Mesendoderm (in vitro differentiated cells): Measurements from ENCODE around the gene MDGA2.
A peak's percentile ranks its signal among the peaks of the same experiment; 100 is the strongest.
"Not testable (repeated sequence)": the region's sequence is repeated elsewhere in the genome, so short reads cannot be mapped to it uniquely, and the experiment has no call there.

Experiments
- DNase-seq: peaks from one replicate; pipeline ENCODE4 v3.0.0; 2013
- H2AK5ac ChIP-seq: 2 replicates; pipeline ENCODE4 v1.6.1; 2013; ENCODE audit warnings: low read length, inconsistent platforms
- H2BK120ac ChIP-seq: 2 replicates; pipeline ENCODE4 v1.6.1; 2013; ENCODE audit warnings: low read depth, mild to moderate bottlenecking, low read length, moderate library complexity, mixed read lengths
- H2BK15ac ChIP-seq: replicated peaks from 2 replicates; pipeline ENCODE4 v1.6.1; 2013; ENCODE audit warnings: low read depth, mild to moderate bottlenecking, moderate library complexity
- H2BK5ac ChIP-seq: 2 replicates; pipeline ENCODE4 v1.6.1; 2013; ENCODE audit warnings: low read length, inconsistent platforms
- H3K18ac ChIP-seq: 2 replicates; pipeline ENCODE4 v1.6.1; 2013; ENCODE audit warnings: mild to moderate bottlenecking, low read length, mixed read lengths
- H3K23ac ChIP-seq: one replicate; pipeline ENCODE4 v1.6.1; 2013; ENCODE audit warnings: low read length
- H3K27ac ChIP-seq: 2 replicates; pipeline ENCODE4 v1.5.1; 2013; ENCODE audit warnings: low read depth, mild to moderate bottlenecking, inconsistent platforms, low read length, moderate library complexity
- H3K27me3 ChIP-seq: 2 replicates; pipeline ENCODE4 v1.6.1; 2013; ENCODE audit warnings: low read length, control low read depth, mild to moderate bottlenecking, inconsistent platforms; ENCODE audit not compliant: insufficient read depth, poor library complexity
- H3K36me3 ChIP-seq: 2 replicates; pipeline ENCODE4 v1.6.1; 2013; ENCODE audit warnings: low read length, inconsistent platforms; ENCODE audit not compliant: control insufficient read depth, insufficient read depth
- H3K4ac ChIP-seq: one replicate; pipeline ENCODE4 v1.6.1; 2013; ENCODE audit warnings: low read depth, mild to moderate bottlenecking, low read length, moderate library complexity
- H3K4me1 ChIP-seq: 2 replicates; pipeline ENCODE4 v1.6.1; 2013; ENCODE audit warnings: low read depth, low read length, inconsistent platforms; ENCODE audit not compliant: control insufficient read depth
- H3K4me2 ChIP-seq: 2 replicates; pipeline ENCODE4 v1.6.1; 2013; ENCODE audit warnings: low read length
- H3K4me3 ChIP-seq: 2 replicates; pipeline ENCODE4 v1.5.1; 2013; ENCODE audit warnings: mild to moderate bottlenecking, low read length
- H3K56ac ChIP-seq: one replicate; pipeline ENCODE4 v1.6.1; 2013; ENCODE audit warnings: low read length
- H3K79me1 ChIP-seq: 2 replicates; pipeline ENCODE4 v1.6.1; 2013; ENCODE audit warnings: low read length, inconsistent platforms
- H3K79me2 ChIP-seq: 2 replicates; pipeline ENCODE4 v1.6.1; 2013; ENCODE audit warnings: mild to moderate bottlenecking, low read length; ENCODE audit not compliant: control insufficient read depth, insufficient read depth
- H3K9ac ChIP-seq: 2 replicates; pipeline ENCODE4 v1.6.1; 2013; ENCODE audit warnings: low read length, inconsistent platforms
- H4K5ac ChIP-seq: one replicate; pipeline ENCODE4 v1.6.1; 2013; ENCODE audit warnings: low read length
- H4K8ac ChIP-seq: one replicate; pipeline ENCODE4 v1.6.1; 2013; ENCODE audit warnings: low read depth, mild to moderate bottlenecking, control low read depth, low read length, moderate library complexity
- WGBS: extraction: QIAGEN DNeasy Blood & Tissue Kit; methylation state at CpG from one replicate; pipeline ENCODE4 v1.1.7; 2013; ENCODE audit warnings: low lambda C conversion rate, missing lambda C conversion rate; ENCODE audit not compliant: insufficient coverage; ENCODE audit errors: extremely low coverage; 5-methylcytosine and 5-hydroxymethylcytosine counted together

MDGA2 gene

GRCh38 chr14:47246367-47246766 is 429.0 kb downstream of the MDGA2 start:
- H3K4me3 ChIP-seq: no peak overlapping the region
- no peak overlapping the region for H2BK15ac ChIP-seq
- H2BK120ac ChIP-seq: no peak overlapping the region
- no peaks in the 10 kb centered on the region for H3K79me1 ChIP-seq
- no peak overlapping the region for H3K4me2 ChIP-seq
- no peak overlapping the region for H3K4ac ChIP-seq
- no peak overlapping the region for H3K9ac ChIP-seq
- H3K27me3 ChIP-seq: no peaks in the 10 kb centered on the region
- no CpG with 5 or more reads among the region's 1 CpG for WGBS
- H2BK5ac ChIP-seq: no peak overlapping the region
- no peak overlapping the region for H4K5ac ChIP-seq
- no peak overlapping the region for H4K8ac ChIP-seq
- no peak for DNase-seq
- H3K56ac ChIP-seq: no peak overlapping the region
- no peaks in the 10 kb centered on the region for H3K36me3 ChIP-seq
- H2AK5ac ChIP-seq: no peak overlapping the region
- H3K18ac ChIP-seq: no peak overlapping the region
- no peaks in the 10 kb centered on the region for H3K4me1 ChIP-seq
- no peaks in the 10 kb centered on the region for H3K79me2 ChIP-seq
- no peak overlapping the region for H3K23ac ChIP-seq
- H3K27ac ChIP-seq: no peak overlapping the region

- H3K27me3 ChIP-seq, H3K18ac ChIP-seq, H2AK5ac ChIP-seq, H3K9ac ChIP-seq, H3K27ac ChIP-seq, H3K79me1 ChIP-seq, H3K23ac ChIP-seq, H2BK5ac ChIP-seq, H3K56ac ChIP-seq, H4K5ac ChIP-seq, H4K8ac ChIP-seq, H2BK15ac ChIP-seq, H3K4me1 ChIP-seq, H2BK120ac ChIP-seq, H3K36me3 ChIP-seq, H3K4ac ChIP-seq, H3K4me2 ChIP-seq, H3K4me3 ChIP-seq, DNase-seq, H3K79me2 ChIP-seq: not testable (repeated sequence)
- no CpG with 5 or more reads among the region's 18 CpGs for WGBS
These were observed 432.8 kb downstream of the MDGA2 start for GRCh38 chr14:47242579-47242978.

DNA sequence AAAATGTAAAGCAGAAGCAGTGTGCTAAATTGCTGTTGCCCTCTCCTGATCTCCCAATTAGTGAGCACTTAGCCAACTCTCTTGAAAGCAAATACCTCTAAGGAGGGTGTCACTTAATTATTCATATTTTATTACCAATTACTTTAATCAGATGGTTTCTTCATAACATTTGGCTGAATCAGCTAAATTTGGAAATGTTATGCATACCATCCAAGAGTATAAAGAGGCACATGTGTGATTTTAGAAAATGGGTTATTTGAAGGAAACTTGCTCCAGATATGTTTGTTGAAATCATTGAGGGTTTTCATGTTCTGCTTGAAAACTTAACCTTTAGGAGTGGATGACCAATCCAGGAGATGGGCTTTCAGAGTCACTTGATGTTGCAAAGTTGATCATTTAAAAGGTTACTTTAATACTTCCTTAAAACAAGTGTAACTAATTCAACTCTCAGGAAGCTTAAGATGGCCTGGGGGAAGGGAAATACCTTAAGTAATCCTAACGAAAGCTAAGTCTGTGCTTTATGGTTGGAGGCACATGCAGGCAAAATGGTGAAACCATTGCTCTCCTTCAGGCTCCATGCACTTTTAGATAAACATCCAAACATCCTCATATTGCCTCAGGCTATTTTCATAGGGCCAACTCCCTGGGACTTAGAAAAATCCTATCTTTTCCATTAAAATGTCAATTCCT is 434.5 kb downstream of the MDGA2 start:
- no peak overlapping the region for H4K5ac ChIP-seq
- DNase-seq: peak; percentile 51
- no peak overlapping the region for H3K23ac ChIP-seq
- H3K18ac ChIP-seq: no peak overlapping the region
- no peak overlapping the region for H2BK15ac ChIP-seq
- no peak overlapping the region for H3K9ac ChIP-seq
- no peaks in the 10 kb centered on the region for H3K79me2 ChIP-seq
- H3K4me3 ChIP-seq: no peak overlapping the region
- H2AK5ac ChIP-seq: no peak overlapping the region
- H3K27me3 ChIP-seq: no peaks in the 10 kb centered on the region
- H2BK5ac ChIP-seq: no peak overlapping the region
- no peak overlapping the region for H3K4me2 ChIP-seq
- H3K79me1 ChIP-seq: no peaks in the 10 kb centered on the region
- no peaks in the 10 kb centered on the region for H3K36me3 ChIP-seq
- no peak overlapping the region for H3K4ac ChIP-seq
- no peak overlapping the region for H4K8ac ChIP-seq
- no peak overlapping the region for H2BK120ac ChIP-seq
- no peak overlapping the region for H3K27ac ChIP-seq
- no peak overlapping the region for H3K56ac ChIP-seq
- no CpG with 5 or more reads among the region's 1 CpG for WGBS
- no peaks in the 10 kb centered on the region for H3K4me1 ChIP-seq

DNA sequence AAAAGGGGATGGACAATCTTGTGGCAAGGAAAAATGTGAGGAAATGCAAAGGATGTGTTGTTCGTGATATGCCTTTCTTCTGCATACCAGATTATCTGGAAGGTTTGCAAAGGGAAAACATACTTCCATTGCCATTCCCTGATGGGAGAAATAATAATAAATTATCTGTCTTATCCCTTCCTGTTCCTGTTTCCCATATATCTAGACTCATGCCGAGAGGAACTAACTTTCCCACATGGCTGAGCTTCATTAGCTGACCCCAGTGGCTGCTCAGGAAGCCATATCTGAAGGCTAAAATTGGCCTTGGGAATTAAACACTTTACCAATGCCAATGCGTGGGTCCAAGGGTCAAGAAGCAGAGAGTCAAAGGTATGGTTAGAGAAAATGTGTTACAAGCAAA is 439.8 kb downstream of the MDGA2 start:
- H3K4ac ChIP-seq: no peak overlapping the region
- H2BK15ac ChIP-seq: no peak overlapping the region
- no peak overlapping the region for H2AK5ac ChIP-seq
- no peak overlapping the region for H3K18ac ChIP-seq
- no peaks in the 10 kb centered on the region for H3K79me1 ChIP-seq
- no peak overlapping the region for H3K9ac ChIP-seq
- no peak overlapping the region for H3K4me2 ChIP-seq
- H4K8ac ChIP-seq: no peak overlapping the region
- H3K79me2 ChIP-seq: no peaks in the 10 kb centered on the region
- H2BK120ac ChIP-seq: no peak overlapping the region
- no peak overlapping the region for H3K4me3 ChIP-seq
- no peaks in the 10 kb centered on the region for H3K4me1 ChIP-seq
- no peak overlapping the region for H2BK5ac ChIP-seq
- no peak for DNase-seq
- H3K23ac ChIP-seq: no peak overlapping the region
- no peaks in the 10 kb centered on the region for H3K36me3 ChIP-seq
- no peak overlapping the region for H3K56ac ChIP-seq
- WGBS: no CpG with 5 or more reads among the region's 3 CpGs
- H3K27ac ChIP-seq: no peak overlapping the region
- H4K5ac ChIP-seq: no peak overlapping the region
- no peaks in the 10 kb centered on the region for H3K27me3 ChIP-seq

DNA sequence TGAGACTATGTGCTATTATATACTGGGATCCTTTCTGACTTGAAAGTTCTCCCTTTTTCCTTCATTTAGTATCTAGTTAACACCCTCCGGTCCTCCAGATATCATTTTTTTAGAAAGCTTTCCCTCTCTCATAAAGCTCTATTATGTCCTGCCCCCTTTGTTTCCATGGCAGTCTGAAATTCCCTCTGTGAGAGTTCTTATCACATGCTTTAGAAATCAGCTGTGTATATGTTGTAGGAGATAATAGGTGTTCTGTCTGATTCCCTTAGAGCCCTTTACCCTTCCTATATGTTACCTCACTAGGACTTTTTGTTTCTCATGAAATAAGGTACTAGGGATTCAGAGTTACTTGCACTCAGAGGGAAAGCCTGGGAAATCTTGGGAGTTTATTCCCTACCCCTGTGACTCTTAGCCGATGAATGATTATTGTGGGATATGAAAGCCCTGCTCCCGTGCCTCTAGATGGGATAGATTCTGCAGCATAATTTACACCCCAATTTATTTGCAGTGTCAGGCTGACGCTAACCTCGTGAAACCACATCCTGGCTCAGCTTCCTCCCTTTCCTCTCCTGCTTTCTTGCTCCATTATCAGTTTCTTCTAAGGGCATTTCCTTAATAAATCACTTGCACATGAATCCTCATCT is 448.4 kb downstream of the MDGA2 start:
- H3K4me3 ChIP-seq: no peak overlapping the region
- H3K4me2 ChIP-seq: no peak overlapping the region
- H3K27ac ChIP-seq: no peak overlapping the region
- H2BK120ac ChIP-seq: no peak overlapping the region
- no peak overlapping the region for H4K8ac ChIP-seq
- H3K4ac ChIP-seq: no peak overlapping the region
- no peak overlapping the region for H2AK5ac ChIP-seq
- no peak overlapping the region for H4K5ac ChIP-seq
- H3K79me2 ChIP-seq: no peaks in the 10 kb centered on the region
- no CpG with 5 or more reads among the region's 5 CpGs for WGBS
- no peaks in the 10 kb centered on the region for H3K27me3 ChIP-seq
- H3K36me3 ChIP-seq: no peaks in the 10 kb centered on the region
- no peak overlapping the region for H3K23ac ChIP-seq
- peak; percentile 28 for DNase-seq
- H3K4me1 ChIP-seq: no peaks in the 10 kb centered on the region
- no peak overlapping the region for H3K18ac ChIP-seq
- no peak overlapping the region for H3K9ac ChIP-seq
- no peak overlapping the region for H2BK15ac ChIP-seq
- no peak overlapping the region for H3K56ac ChIP-seq
- no peak overlapping the region for H2BK5ac ChIP-seq
- no peaks in the 10 kb centered on the region for H3K79me1 ChIP-seq

DNA sequence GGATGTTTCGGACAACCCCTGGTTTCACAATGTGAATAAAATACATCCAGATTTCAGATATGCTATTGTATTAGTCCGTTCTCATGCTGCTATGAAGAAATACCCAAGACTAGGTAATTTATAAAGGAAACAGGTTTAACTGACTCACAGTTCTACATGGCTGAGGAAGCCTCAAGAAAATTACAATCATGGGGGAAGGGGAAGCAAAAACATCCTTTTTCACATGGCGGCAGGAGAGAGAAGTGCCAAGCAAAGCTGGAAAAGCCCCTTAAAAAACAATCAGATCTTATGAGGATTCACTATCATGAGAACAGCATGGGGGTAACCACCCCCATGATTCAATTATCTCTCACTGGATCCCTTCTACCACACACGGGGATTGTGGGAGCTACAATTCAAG is 451.7 kb downstream of the MDGA2 start:
- Histone ChIP-seq H3K23ac (no peak overlapping the region), H2BK120ac (no peak overlapping the region), H3K79me2 (no peaks in the 10 kb centered on the region), H3K18ac (no peak overlapping the region), H2AK5ac (no peak overlapping the region), H2BK5ac (no peak overlapping the region), H3K56ac (no peak overlapping the region), H3K4me3 (no peak overlapping the region), H3K79me1 (no peaks in the 10 kb centered on the region), H4K5ac (no peak overlapping the region), H3K27me3 (no peaks in the 10 kb centered on the region), H3K36me3 (no peaks in the 10 kb centered on the region), H3K27ac (no peak overlapping the region), H3K9ac (no peak overlapping the region), H4K8ac (no peak overlapping the region), H3K4ac (no peak overlapping the region), H3K4me2 (no peak overlapping the region), H3K4me1 (no peaks in the 10 kb centered on the region), H2BK15ac (no peak overlapping the region)
- WGBS: no CpG with 5 or more reads among the region's 4 CpGs
- no peak for DNase-seq
